GM19324 (cell line): ENCODE results near the gene CSNK1A1.
"Not testable (repeated sequence)": the region's sequence is repeated elsewhere in the genome, so short reads cannot be mapped to it uniquely, and the experiment has no call there.

Source experiments
- ATAC-seq: cut with Tn5 transposase; IDR thresholded peaks from one replicate; pipeline ENCODE4 v1.9.1; 2021; ENCODE audit warnings: mild to moderate bottlenecking, moderate library complexity; ENCODE audit not compliant: unreplicated experiment, low FRiP score

The CSNK1A1 gene

DNA sequence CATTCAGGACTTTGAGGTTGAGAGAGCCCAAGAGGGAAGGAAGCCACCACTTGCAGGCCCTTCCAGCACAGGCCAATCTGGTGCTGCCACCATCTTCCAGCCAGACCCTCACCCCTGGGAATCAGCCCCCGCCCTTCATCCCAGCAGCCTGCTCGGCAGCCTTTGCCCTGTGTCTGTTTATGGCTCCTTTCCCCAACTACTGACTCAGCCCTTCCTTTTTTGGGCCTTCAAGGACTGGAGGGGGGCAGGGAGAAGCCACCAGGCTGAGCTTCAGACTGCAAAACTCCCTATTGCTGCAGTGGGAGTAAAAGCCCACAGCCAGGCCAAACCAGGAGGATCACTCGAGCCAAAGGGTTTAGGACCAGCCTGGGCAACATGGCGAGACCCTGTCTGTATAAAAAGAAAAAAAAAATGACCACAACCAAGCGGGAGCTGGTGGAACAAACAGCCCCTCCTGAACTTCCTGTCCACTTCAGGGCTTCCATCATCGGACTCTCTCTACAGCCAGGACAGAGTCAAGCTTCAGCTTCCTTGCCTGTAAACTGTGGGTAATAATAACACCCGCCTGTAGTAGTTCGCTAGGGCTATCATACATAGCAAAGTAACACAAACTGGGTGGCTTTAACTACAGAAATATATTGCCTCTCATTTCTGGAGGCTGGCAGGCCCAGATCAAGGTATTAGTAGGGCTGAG, 86.3 kb downstream of the CSNK1A1 start:
- ATAC-seq, result no peak

DNA sequence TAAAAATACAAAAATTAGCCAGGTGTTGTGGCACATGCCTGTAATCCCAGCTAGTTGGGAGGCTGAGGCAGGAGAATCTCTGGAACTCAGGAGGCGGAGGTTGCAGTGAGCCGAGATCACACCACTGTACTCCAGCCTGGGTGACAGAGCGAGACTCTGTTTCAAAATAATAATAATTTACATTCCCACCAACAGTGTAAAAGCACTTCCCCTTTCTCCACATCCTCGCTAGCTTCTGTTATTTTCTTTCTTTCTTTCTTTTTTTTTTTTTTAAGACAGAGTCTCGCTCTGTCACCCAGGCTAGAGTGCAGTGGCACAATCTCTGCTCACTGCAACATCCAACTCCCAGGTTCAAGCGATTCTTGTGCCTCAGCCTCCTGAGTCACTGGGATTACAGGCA, 89.3 kb downstream of the CSNK1A1 start:
- not testable (repeated sequence) for ATAC-seq

DNA sequence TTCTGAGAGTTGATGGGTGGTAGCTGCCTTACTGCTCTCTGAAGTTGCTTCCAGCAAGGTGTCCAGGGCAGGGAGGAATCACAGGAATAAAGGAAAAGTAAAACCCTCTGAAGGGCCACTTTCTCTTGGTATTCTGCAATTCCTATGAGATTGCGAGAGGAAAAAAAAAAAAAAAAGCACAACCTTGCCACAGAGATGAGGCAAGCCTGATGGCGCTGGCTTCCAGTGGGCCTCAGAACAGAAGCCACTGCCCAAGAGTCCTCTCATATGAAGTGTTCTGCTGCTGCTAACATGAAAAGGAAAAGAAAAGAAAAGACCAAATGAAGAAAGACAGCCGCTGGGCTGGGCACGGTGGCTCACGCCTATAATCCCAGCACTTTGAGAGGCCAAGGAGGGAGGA, 91.3 kb downstream of the CSNK1A1 start:
- no peak for ATAC-seq

GRCh38 chr5:149457393-149457763, 93.9 kb downstream of the CSNK1A1 start:
- ATAC-seq, result no peak

GRCh38 chr5:149456597-149457392, 94.4 kb downstream of the CSNK1A1 start:
- no peak for ATAC-seq

DNA sequence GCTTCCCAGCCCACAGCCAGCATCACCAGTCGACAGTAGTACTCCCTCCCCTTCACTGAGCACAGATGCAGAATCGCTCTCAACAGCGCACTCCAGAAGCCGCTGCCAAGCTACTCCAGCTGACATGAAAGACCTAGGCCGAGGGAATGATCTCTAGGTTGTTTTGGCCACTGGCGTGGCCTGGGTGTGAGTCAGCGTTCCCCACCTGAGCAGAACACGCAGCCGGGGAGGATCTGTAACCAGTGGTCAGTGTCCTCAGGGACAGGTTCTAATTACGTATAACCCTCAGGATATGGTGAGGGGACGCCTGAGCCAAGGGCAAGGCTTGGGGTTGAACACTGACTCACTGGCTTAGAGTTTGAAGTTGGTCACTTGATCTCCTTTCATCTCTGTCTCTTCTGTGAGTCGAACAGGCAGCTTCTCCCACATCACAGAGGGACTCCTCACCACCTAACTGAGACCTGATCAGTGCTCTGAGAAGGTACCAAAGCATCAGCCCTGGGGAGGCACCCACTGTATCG, 95.3 kb downstream of the CSNK1A1 start:
- ATAC-seq, result no peak

DNA sequence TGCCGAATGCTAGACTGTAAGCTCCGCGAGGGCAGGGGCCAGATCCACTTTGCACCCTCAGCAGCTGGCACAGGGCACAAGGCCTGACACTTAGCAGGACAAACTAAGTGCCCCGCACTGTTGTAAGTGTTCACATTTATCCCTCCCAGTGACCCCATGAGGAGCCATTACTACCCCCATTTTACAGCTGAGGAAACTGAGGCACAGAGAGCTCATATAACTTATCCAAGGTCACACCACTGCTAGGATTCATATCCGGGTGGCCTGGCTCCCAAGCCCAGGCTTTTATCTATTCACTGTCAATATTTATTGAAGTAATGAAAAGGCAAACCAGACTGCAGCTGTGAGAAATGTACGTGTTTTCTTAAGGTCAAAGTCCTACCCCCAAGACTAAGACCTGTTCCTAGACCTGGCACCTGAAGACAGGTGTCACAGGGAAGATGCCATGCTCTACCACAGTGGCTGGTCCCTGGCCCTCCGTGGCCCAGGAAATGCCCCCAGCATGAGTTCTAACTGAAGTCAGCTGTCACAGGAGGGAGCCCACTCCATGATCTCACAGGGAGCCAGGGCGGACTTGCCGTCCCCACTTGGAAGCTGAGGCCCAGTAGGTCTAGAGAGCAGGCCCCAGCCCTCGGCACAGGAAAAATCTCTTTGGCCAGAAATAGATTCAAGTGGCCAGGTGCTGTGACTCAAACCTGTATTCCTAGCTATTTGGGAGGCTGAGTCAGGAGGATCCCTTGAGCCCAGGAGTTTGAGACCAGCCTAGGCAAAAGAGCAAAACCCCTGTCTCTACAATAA, 97.4 kb downstream of the CSNK1A1 start:
- ATAC-seq, result no peak

DNA sequence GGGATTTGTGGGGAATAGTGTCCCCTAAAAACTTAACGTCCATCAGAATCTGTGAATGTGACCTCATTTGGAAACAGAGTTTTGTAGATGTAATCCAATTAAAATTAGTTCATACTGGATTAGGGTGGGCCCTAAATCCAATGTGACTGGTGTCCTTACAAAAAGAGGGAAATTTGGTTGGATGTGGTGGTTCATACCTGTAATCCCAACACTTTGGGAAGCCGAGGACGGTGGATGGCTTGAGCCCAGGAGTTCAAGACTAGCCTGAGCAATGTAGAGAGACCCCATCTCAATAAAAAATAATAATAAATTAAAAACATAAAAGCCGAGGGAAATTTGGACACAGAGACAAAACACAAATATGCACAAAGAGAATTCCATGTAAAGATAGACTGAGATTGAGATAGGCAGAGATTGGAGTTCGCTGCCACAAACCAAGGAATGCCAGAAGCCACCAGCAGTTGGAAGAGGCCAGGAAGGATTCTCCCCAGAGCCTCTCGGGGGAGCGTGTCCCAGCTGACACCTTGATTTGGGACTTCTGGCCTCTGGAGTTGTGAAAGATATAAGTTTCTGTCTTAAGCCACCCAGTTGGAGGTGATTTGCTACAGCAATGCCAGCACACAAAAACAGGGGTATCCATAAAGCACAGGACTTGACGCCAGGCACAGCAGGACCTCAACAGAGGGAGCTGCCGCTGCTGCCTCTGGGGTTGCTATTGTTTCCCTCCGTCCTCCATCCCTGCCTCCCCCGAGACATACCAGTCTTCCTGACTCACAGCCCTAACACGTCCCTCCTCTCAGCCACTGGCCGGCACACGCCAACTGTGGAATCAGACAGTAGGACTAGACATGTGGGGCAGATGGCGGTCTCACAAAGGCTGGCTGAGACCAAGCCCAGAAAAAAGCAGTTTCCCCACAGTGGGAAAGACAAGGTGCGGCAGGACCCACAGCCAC, 98.3 kb downstream of the CSNK1A1 start:
- ATAC-seq, result no peak

DNA sequence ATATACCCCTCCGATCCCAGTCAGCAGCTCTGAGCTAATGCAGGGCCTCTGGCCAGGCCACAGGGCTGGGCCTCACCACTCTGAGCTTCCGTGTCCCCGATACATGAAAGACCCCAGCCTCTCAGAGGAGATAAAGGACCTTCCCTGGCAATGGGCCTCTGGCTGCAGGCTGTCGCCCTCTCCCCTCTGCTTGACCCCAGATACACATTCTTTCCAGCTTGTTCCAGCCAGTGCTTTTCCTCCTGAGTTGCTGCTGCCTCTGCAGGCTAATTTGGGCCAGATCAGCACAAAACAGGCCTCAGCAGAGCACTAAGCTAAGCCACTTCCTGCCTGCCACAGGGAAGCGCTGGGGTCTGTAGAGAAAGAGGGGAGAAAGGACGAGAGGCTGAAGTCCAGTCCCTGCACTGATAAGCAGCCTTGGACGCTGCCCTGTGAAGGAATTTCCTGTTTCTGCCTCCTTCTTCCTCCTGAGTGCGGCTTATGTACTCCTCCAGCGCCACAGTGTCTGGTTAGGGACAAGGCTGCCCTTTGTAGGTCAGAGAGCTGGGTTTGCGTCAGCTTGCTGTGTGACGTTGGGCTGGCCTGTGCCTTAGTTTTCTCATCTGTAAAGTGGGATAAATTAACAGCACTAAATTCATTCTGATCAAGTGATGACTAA, 99.1 kb downstream of the CSNK1A1 start:
- no peak for ATAC-seq

- ATAC-seq, result no peak
Observed at GRCh38 chr5:149450199-149450598, 101.0 kb downstream of the CSNK1A1 start.

- no peak for ATAC-seq
Observed at GRCh38 chr5:149448831-149449714, 102.2 kb downstream of the CSNK1A1 start.

- no peak for ATAC-seq
Observed at GRCh38 chr5:149448431-149448830, 102.8 kb downstream of the CSNK1A1 start.

- ATAC-seq, result no peak
Observed at GRCh38 chr5:149447373-149448367, 103.6 kb downstream of the CSNK1A1 start.

DNA sequence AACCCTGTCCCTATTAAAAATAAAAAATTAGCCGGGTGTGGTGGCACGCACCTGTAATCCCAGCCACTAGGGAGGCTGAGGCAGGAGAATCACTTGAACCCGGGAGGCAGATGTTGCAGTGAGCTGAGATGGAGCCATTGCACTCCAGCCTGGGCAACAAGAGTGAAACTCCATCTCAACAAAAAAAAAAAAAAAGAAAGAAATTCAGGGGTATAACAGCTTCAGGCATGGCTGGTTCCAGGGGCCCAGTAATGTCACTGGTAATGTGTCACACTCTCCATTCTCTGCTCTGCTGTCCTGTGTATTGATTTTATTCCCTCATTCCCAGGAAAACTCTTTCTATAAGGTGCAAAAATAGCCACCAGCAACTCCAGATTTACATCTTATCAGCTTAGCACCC, 104.4 kb downstream of the CSNK1A1 start:
- ATAC-seq, result not testable (repeated sequence)

DNA sequence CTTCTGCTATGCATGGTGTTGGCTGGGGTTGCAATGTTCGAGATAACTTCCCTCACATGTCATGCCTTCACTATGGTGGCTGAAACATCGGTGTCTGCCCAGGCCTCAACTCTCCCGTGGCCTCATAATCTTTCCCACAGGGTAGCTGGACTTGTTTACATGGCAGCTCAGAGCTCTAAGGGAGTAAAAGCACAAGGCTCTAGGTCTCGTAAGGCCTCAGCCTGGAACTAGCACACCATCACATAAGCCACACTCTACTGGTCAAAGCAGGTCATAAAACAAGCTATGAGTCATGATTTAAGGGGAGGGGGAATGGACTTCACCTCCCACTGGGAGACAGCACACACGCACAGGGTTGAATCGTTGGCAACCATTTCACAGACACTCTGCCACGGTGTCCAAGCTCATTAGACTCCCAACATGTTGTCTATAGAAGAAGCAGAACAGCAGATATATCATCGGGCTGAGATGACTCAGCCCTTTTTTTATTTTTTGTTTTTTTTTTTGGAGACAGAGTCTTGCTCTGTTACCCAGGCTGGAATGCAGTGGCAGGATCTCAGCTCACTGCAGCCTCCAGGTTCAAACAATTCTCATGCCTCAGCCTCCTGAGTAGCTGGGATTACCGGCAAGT, 105.4 kb downstream of the CSNK1A1 start:
- ATAC-seq, result no peak

DNA sequence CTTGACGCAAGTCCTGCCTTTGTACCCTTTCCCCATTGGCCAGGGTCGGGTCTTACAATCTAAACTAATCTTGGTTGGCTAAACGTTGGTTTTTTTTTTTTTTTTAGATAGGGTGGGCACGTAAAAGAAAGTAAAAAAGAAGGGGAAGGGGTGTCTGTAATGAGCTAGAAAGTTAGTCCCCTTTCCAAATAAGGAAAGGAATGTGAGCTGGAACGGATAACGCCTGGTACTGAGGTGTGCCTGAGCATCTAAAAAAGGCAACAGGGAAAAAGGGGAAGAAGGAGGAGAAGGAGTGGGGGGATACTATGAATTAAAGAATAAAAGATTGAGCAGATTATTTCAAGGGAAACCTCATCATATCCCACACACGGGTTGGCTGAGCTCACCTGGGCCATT, 105.9 kb downstream of the CSNK1A1 start:
- no peak for ATAC-seq

DNA sequence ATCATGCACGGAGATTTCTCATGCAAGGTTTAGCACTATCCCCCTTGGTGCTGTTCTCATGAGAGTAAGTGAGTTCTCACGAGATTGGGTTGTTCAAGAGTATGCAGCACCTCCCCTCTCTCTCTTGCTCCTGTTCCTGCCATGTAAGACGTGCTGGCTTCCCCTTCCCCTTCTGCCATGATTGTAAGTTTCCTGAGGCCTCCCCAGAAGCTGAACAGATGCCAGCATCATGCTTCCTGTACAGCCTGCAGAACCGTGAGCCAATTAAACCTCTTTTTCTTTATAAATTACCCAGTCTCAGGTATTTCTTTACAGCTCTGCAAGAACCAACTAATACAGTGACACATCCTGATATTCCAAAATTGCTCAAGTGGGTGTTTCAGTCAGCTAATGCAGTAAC, 106.8 kb downstream of the CSNK1A1 start:
- not testable (repeated sequence) for ATAC-seq
